Fibroblast of lung (primary cell): ENCODE measurements around the gene CASR.
"Not testable (repeated sequence)": the region's sequence is repeated elsewhere in the genome, so short reads cannot be mapped to it uniquely, and the experiment has no call there.

ENCODE experiments used
- EZH2 ChIP-seq: IDR thresholded peaks from 2 replicates; pipeline ENCODE4 v1.5.1; 2012; ENCODE audit warnings: low read length, control low read depth, mild to moderate bottlenecking; ENCODE audit errors: missing control alignments
- TF ChIP-seq, protein P1 (sequence below), 2 donors: IDR thresholded peaks in 1 of 2; conservative IDR thresholded peaks in 1 of 2; 1 replicate in 1 of 2; 2 replicates in 1 of 2; pipeline ENCODE4 v1.5.1; 2011 to 2012; ENCODE audit warnings: low read length in 2 of 2, control low read depth in 1 of 2, inconsistent platforms in 1 of 2, low read depth in 1 of 2, mild to moderate bottlenecking in 1 of 2

DNA sequence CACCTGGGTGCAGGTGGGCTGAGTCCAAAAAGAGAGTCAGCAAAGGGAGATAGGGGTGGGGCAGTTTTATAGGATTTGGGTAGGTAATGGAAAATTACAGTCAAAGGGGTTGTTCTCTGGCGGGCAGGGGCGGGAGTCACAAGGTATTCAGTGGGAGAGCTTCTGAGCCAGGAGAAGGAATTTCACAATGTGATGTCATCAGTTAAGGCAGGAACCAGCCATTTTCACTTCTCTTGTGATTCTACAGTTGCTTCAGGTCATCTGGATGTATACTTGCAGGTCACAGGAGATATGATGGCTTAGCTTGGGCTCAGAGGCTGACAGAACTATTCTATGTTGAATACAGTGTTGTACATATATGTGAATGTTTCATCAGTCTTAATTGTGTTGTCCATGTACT lies 12.1 kb upstream of the CASR start:
- TF ChIP-seq, protein P1, sequence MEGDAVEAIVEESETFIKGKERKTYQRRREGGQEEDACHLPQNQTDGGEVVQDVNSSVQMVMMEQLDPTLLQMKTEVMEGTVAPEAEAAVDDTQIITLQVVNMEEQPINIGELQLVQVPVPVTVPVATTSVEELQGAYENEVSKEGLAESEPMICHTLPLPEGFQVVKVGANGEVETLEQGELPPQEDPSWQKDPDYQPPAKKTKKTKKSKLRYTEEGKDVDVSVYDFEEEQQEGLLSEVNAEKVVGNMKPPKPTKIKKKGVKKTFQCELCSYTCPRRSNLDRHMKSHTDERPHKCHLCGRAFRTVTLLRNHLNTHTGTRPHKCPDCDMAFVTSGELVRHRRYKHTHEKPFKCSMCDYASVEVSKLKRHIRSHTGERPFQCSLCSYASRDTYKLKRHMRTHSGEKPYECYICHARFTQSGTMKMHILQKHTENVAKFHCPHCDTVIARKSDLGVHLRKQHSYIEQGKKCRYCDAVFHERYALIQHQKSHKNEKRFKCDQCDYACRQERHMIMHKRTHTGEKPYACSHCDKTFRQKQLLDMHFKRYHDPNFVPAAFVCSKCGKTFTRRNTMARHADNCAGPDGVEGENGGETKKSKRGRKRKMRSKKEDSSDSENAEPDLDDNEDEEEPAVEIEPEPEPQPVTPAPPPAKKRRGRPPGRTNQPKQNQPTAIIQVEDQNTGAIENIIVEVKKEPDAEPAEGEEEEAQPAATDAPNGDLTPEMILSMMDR (conservative IDR thresholded peaks at IDR 0.05 in 1 of 2, IDR thresholded peaks at IDR 0.05 in 1 of 2; ENCODE audit: low read depth in 1 of 2, low read length in 2 of 2) = not testable (repeated sequence)
- not testable (repeated sequence) for TF ChIP-seq EZH2
